ENCODE measurements around the gene ALDOA. TPM values are rescaled to one million over a fixed set of nuclear protein-coding genes. Genes with fewer than 3 reads are reported as not detected.

ALDOA gene
- total RNA-seq, 2 donors from 2014 or later, result 2,396 to 2,926 TPM

- Histone ChIP-seq H3K36me3 (peaks cover 34% of the 10 kb centered on the region), H3K4me3 (peak overlapping the region; percentile 89), H3K4me1 (peaks cover 13% of the 10 kb centered on the region), H3K9ac (ENCODE audit: low read depth in 2 of 2, low read length in 2 of 2) (peak overlapping the region; percentile 98 to 100), H3K27me3 (no peaks in the 10 kb centered on the region), H3K9me3 (no peaks in the 10 kb centered on the region), H3K27ac (peak overlapping the region; percentile 96)
- intact Hi-C loops (cut with DNase I), result no loop called here
- TF ChIP-seq CTCF (IDR thresholded peaks at IDR 0.05), result no peak
- peak; percentile 62 for DNase-seq
These were observed 1.4 kb downstream of the ALDOA start for GRCh38 chr16:30066761-30067583.

- no peak for TF ChIP-seq CTCF (IDR thresholded peaks at IDR 0.05)
- peak overlapping the region; percentile 89 for H3K4me3 ChIP-seq
- H3K9me3 ChIP-seq, result no peaks in the 10 kb centered on the region
- H3K4me1 ChIP-seq, result peaks cover 13% of the 10 kb centered on the region
- no peak for DNase-seq
- intact Hi-C loops (cut with DNase I), result no loop called here
- H3K27me3 ChIP-seq, result no peaks in the 10 kb centered on the region
- H3K9ac ChIP-seq (ENCODE audit: low read depth in 2 of 2, low read length in 2 of 2), result peak overlapping the region; percentile 98 to 100
- H3K27ac ChIP-seq, result peak overlapping the region; percentile 96
- H3K36me3 ChIP-seq, result peaks cover 35% of the 10 kb centered on the region
These were observed 2.0 kb downstream of the ALDOA start for GRCh38 chr16:30067584-30067916.

GRCh38 chr16:30068333-30068732 is 2.8 kb downstream of the ALDOA start:
- no peaks in the 10 kb centered on the region for H3K27me3 ChIP-seq
- H3K4me3 ChIP-seq, result no peak overlapping the region
- intact Hi-C loops (cut with DNase I), result no loop called here
- H3K27ac ChIP-seq, result no peak overlapping the region
- no peaks in the 10 kb centered on the region for H3K9me3 ChIP-seq
- H3K4me1 ChIP-seq, result peaks cover 13% of the 10 kb centered on the region
- peak overlapping the region in 1 of 2 donors; percentile 26 for H3K9ac ChIP-seq (ENCODE audit: low read depth in 2 of 2, low read length in 2 of 2)
- peaks cover 35% of the 10 kb centered on the region for H3K36me3 ChIP-seq
- no peak for DNase-seq
- no peak for TF ChIP-seq CTCF (IDR thresholded peaks at IDR 0.05)

GRCh38 chr16:30068750-30069610 is 3.4 kb downstream of the ALDOA start:
- Histone ChIP-seq H3K4me1 (peaks cover 9% of the 10 kb centered on the region), H3K9ac (ENCODE audit: low read depth in 2 of 2, low read length in 2 of 2) (peak overlapping the region in 1 of 2 donors; percentile 16), H3K4me3 (no peak overlapping the region), H3K9me3 (no peaks in the 10 kb centered on the region), H3K27ac (no peak overlapping the region), H3K36me3 (peaks cover 35% of the 10 kb centered on the region), H3K27me3 (no peaks in the 10 kb centered on the region)
- DNase-seq, result no peak
- TF ChIP-seq CTCF (IDR thresholded peaks at IDR 0.05), result peak; percentile 32
- intact Hi-C loops (cut with DNase I), result no loop called here

- H3K27ac ChIP-seq, result peak overlapping the region; percentile 6
- no peak overlapping the region for H3K9ac ChIP-seq (ENCODE audit: low read depth in 2 of 2, low read length in 2 of 2)
- peaks cover 10% of the 10 kb centered on the region for H3K4me1 ChIP-seq
- H3K27me3 ChIP-seq, result no peaks in the 10 kb centered on the region
- peaks cover 35% of the 10 kb centered on the region for H3K36me3 ChIP-seq
- TF ChIP-seq CTCF (IDR thresholded peaks at IDR 0.05), result no peak
- no peak overlapping the region for H3K4me3 ChIP-seq
- H3K9me3 ChIP-seq, result no peaks in the 10 kb centered on the region
- DNase-seq, result no peak
- intact Hi-C loops (cut with DNase I), result no loop called here
These were observed 4.3 kb downstream of the ALDOA start for GRCh38 chr16:30069611-30070462.

Measured in colonic mucosa (tissue), 4 donors.